DND-41 (cell line): Measurements from ENCODE around the gene PDLIM7.
"Not testable (repeated sequence)": the region's sequence is repeated elsewhere in the genome, so short reads cannot be mapped to it uniquely, and the experiment has no call there.

Source experiments
- ATAC-seq: fragments of 200-7000 bp; cut with Tn5 transposase; 3 replicates; pipeline ENCODE4 v1.9.1; 2021; ENCODE audit warnings: low read depth; ENCODE audit not compliant: insufficient read depth
- DNase-seq: peaks from one replicate; pipeline ENCODE4 v3.0.0-alpha.2; 2020
- H2AFZ ChIP-seq: 2 replicates; pipeline ENCODE4 v1.6.0; 2012; ENCODE audit warnings: low read depth, low read length
- H3K27ac ChIP-seq: 2 replicates; pipeline ENCODE4 v1.5.1; 2012; ENCODE audit warnings: low read length, inconsistent platforms
- H3K27me3 ChIP-seq: fragments of 200-600 bp; sonication (generic); 2 replicates; pipeline ENCODE4 v1.6.0; 2012; ENCODE audit warnings: low read length, mild to moderate bottlenecking, inconsistent platforms; ENCODE audit not compliant: insufficient read depth, poor library complexity
- H3K36me3 ChIP-seq: 2 replicates; pipeline ENCODE4 v1.5.1; 2012; ENCODE audit warnings: low read length, inconsistent platforms; ENCODE audit not compliant: insufficient read depth
- H3K4me1 ChIP-seq: 2 replicates; pipeline ENCODE4 v1.5.1; 2012; ENCODE audit warnings: mild to moderate bottlenecking, low read length; ENCODE audit not compliant: insufficient read depth
- H3K4me2 ChIP-seq: 2 replicates; pipeline ENCODE4 v1.6.0; 2012; ENCODE audit warnings: mild to moderate bottlenecking, moderate library complexity, low read length, inconsistent platforms; ENCODE audit not compliant: insufficient read depth
- H3K4me3 ChIP-seq, 2 experiments: fragments of 200-600 bp in 1 of 2; shearing (Covaris generic) in 1 of 2; 2 replicates each; pipeline ENCODE4 v1.5.1; 2012 to 2016; ENCODE audit warnings: inconsistent platforms in 2 of 2, low read length in 2 of 2, mild to moderate bottlenecking in 2 of 2, low read depth in 1 of 2, moderate library complexity in 1 of 2
- H3K79me2 ChIP-seq: 2 replicates; pipeline ENCODE4 v1.6.0; 2012; ENCODE audit warnings: low read length, inconsistent platforms; ENCODE audit not compliant: insufficient read depth
- H3K9ac ChIP-seq: 2 replicates; pipeline ENCODE4 v1.6.0; 2012; ENCODE audit warnings: low read depth, mild to moderate bottlenecking, inconsistent platforms, low read length, moderate library complexity
- H3K9me3 ChIP-seq: 2 replicates; pipeline ENCODE4 v1.5.1; 2012; ENCODE audit warnings: low read length, moderate library complexity, mild to moderate bottlenecking, inconsistent platforms; ENCODE audit not compliant: insufficient read depth, severe bottlenecking
- H4K20me1 ChIP-seq: 2 replicates; pipeline ENCODE4 v1.6.0; 2012; ENCODE audit warnings: low read length; ENCODE audit not compliant: insufficient read depth
- EZH2 ChIP-seq: IDR thresholded peaks from 3 replicates; pipeline ENCODE4 v1.6.1; 2012; ENCODE audit warnings: borderline replicate concordance, low read depth, mild to moderate bottlenecking, moderate library complexity, low read length, inconsistent platforms; ENCODE audit not compliant: severe bottlenecking
- TF ChIP-seq, protein P1 (sequence below): IDR thresholded peaks from 2 replicates; pipeline ENCODE4 v1.5.1; 2012; ENCODE audit warnings: borderline replicate concordance, low read length, moderate library complexity, mild to moderate bottlenecking; ENCODE audit not compliant: poor library complexity, severe bottlenecking; ENCODE audit errors: extremely low read depth

Gene PDLIM7

DNA sequence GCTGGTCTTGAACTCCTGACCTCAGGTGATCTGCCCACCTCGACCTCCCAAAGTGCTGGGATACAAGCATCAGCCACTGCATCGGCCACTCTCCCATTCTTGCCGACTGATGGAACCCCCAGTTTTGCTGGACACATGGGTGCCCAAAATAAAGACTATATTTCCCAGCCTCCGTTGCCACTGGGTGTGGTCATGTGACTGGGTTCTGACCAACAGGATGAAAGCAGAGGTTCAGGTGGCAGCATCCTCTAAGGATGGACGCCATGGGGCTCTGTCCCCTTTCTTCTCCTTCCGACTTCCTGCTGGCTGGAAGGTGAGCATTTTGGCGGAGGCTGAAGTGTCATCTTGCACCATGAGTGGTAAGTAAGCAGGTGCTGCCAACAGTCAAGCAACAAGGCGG lies 10.3 kb downstream of the PDLIM7 start:
- H3K79me2 ChIP-seq = no peaks in the 10 kb centered on the region
- DNase-seq (no peak), ATAC-seq (no peak)
- TF ChIP-seq EZH2 = no peak
- TF ChIP-seq, protein P1, sequence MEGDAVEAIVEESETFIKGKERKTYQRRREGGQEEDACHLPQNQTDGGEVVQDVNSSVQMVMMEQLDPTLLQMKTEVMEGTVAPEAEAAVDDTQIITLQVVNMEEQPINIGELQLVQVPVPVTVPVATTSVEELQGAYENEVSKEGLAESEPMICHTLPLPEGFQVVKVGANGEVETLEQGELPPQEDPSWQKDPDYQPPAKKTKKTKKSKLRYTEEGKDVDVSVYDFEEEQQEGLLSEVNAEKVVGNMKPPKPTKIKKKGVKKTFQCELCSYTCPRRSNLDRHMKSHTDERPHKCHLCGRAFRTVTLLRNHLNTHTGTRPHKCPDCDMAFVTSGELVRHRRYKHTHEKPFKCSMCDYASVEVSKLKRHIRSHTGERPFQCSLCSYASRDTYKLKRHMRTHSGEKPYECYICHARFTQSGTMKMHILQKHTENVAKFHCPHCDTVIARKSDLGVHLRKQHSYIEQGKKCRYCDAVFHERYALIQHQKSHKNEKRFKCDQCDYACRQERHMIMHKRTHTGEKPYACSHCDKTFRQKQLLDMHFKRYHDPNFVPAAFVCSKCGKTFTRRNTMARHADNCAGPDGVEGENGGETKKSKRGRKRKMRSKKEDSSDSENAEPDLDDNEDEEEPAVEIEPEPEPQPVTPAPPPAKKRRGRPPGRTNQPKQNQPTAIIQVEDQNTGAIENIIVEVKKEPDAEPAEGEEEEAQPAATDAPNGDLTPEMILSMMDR = no peak
- H3K4me3 ChIP-seq = no peak overlapping the region
- no peak overlapping the region for H2AFZ ChIP-seq
- peaks cover 3% of the 10 kb centered on the region; the same call in 1 of the 2 replicates for H4K20me1 ChIP-seq
- H3K9ac ChIP-seq = no peak overlapping the region
- no peaks in the 10 kb centered on the region for H3K9me3 ChIP-seq
- H3K4me1 ChIP-seq = no peaks in the 10 kb centered on the region
- no peaks in the 10 kb centered on the region for H3K27me3 ChIP-seq
- no peaks in the 10 kb centered on the region for H3K36me3 ChIP-seq
- no peak overlapping the region for H3K4me2 ChIP-seq
- H3K27ac ChIP-seq = no peak overlapping the region

DNA sequence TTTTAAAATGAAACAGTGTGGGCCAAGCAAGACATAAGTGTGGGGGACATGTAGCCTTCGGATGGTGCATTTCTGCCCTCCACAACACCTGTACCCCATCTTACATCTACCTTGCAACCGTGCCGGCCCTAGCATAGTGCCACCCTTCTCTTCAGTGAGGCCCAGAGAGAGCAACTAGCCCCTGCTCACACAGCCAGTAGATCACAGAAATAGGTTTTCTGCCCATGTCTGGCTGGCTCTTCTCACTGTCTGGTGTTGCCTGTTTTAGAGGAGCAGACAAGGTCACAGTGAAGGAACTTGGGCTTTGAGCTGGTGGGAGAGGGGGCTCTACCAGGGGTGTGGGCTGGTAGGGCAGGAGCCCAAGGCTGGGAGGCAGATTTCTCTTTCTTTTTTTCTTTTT lies 11.1 kb downstream of the PDLIM7 start:
- Histone ChIP-seq H3K4me2 (no peak overlapping the region), H2AFZ (no peak overlapping the region), H3K4me3 (no peak overlapping the region), H3K36me3 (no peaks in the 10 kb centered on the region), H3K4me1 (no peaks in the 10 kb centered on the region), H3K9me3 (no peaks in the 10 kb centered on the region), H3K9ac (no peak overlapping the region), H3K27me3 (no peaks in the 10 kb centered on the region), H3K27ac (no peak overlapping the region), H3K79me2 (no peaks in the 10 kb centered on the region), H4K20me1 (peaks cover 3% of the 10 kb centered on the region; the same call in 1 of the 2 replicates)
- ATAC-seq = no peak
- TF ChIP-seq, protein P1 = no peak
- no peak for TF ChIP-seq EZH2
- DNase-seq = no peak

DNA sequence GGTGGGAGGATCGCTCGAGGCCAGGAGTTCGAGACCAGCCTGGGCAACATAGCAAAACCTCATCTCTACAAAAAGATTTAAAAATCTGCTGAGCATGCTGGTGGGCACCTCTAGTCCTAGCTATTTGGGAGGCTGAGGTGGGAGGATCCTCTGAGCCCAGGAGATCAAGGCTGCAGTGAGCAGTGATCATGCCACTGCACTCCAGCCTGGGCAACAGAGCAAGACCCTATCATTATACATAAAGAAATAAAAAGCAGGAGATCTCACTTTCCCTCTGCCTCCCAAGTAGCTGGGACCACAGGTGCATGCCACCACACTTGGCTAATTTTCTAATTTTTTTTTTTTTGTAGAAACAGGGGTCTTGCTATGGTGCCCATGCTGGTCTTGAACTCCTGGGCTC lies 11.7 kb downstream of the PDLIM7 start:
- H3K4me2 ChIP-seq, H4K20me1 ChIP-seq, DNase-seq, ATAC-seq, H3K9ac ChIP-seq, H3K4me3 ChIP-seq, H3K27me3 ChIP-seq, H3K36me3 ChIP-seq, H3K9me3 ChIP-seq, H2AFZ ChIP-seq, H3K27ac ChIP-seq, H3K4me1 ChIP-seq, H3K79me2 ChIP-seq: not testable (repeated sequence)

DNA sequence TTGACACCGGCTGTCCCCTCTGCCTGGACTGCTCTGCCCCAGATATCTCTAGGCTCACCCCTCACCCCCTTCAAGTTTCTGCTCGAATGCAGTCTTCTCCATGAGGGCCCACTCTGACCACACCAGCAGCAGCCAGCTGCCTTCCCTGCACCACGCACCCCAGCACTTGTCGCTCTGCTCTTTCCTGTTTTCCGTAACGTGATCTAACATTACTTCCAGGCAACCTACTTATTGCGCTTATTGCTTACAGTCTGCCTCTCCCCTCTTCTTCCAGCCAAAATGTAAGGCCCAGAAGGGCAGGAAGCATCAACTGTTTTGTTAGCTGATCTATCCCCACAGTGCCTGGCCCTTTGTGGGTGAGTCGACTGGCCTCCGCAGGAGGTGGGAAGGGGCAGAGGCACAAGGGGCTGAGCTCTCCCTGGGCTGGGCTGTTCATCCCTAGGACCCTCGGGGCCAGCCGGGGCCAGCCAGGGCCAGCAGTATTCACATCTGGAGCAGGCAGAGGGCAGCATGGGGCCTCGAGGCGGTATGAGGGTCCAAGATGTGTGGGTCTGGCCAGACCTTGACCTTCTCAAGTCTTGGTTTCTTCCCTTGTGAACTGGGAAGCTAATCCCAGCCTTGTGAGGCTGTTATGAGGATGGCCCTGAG lies 12.4 kb downstream of the PDLIM7 start:
- DNase-seq (no peak), ATAC-seq (no peak)
- Histone ChIP-seq H3K4me1 (no peaks in the 10 kb centered on the region), H4K20me1 (peaks cover 3% of the 10 kb centered on the region; the same call in 1 of the 2 replicates), H2AFZ (no peak overlapping the region), H3K4me2 (no peak overlapping the region), H3K79me2 (no peaks in the 10 kb centered on the region), H3K9ac (no peak overlapping the region), H3K4me3 (no peak overlapping the region), H3K9me3 (no peaks in the 10 kb centered on the region), H3K36me3 (no peaks in the 10 kb centered on the region), H3K27ac (no peak overlapping the region), H3K27me3 (no peaks in the 10 kb centered on the region)
- TF ChIP-seq EZH2 = no peak
- TF ChIP-seq, protein P1 = no peak
